ENCODE data around the gene TMEM26. TPM values are rescaled to one million over a fixed set of nuclear protein-coding genes. Genes with fewer than 3 reads are reported as not detected.

Gene TMEM26
- total RNA-seq, 1 experiment from 2014 or later, result not detected

DNA sequence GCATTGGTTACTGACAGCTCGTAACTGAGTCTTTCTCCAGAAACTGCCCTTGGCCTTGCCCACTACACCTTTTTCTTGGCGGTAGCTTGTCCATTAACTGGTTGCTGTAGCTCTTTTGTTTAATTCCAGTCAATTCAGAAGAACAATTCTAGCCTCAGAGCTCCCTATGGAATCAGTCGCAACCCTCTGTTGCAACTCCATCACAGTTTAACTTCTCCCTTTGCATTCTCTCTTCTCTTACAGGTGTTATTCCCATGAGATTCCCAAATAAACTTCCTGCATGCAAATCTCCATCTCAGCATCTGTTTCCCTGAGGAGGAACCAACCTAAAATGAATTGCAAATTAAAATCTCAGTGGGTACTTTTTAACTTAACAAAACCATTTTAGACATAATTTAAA, 28.4 kb upstream of the TMEM26 start:
- no peak overlapping the region for H3K27ac ChIP-seq
- H3K36me3 ChIP-seq (ENCODE audit: low read depth), result no peaks in the 10 kb centered on the region
- H2AFZ ChIP-seq, result no peak overlapping the region
- no peak for DNase-seq
- H3K9me2 ChIP-seq (ENCODE audit: insufficient read depth), result peaks cover 8% of the 10 kb centered on the region; the same call in 1 of the 2 replicates
- H3K27me3 ChIP-seq (ENCODE audit: insufficient read depth, low read depth), result no peaks in the 10 kb centered on the region
- no peaks in the 10 kb centered on the region for H4K20me1 ChIP-seq (ENCODE audit: insufficient read depth)
- CTCF ChIA-PET, result no interaction called here
- H3K4me1 ChIP-seq (replicated peaks; ENCODE audit: insufficient read depth), result 0 out of 2 replicates have a peak, but pooled peaks cover under 1% of the 10 kb centered on the region
- H3K4me3 ChIP-seq, result no peak overlapping the region
- no peaks in the 10 kb centered on the region for H3K79me2 ChIP-seq (ENCODE audit: low read depth)
- no peak overlapping the region for H3K4me2 ChIP-seq
- no peak for TF ChIP-seq EZH2 (IDR thresholded peaks at IDR 0.05; ENCODE audit: low read depth)
- TF ChIP-seq, protein P1, sequence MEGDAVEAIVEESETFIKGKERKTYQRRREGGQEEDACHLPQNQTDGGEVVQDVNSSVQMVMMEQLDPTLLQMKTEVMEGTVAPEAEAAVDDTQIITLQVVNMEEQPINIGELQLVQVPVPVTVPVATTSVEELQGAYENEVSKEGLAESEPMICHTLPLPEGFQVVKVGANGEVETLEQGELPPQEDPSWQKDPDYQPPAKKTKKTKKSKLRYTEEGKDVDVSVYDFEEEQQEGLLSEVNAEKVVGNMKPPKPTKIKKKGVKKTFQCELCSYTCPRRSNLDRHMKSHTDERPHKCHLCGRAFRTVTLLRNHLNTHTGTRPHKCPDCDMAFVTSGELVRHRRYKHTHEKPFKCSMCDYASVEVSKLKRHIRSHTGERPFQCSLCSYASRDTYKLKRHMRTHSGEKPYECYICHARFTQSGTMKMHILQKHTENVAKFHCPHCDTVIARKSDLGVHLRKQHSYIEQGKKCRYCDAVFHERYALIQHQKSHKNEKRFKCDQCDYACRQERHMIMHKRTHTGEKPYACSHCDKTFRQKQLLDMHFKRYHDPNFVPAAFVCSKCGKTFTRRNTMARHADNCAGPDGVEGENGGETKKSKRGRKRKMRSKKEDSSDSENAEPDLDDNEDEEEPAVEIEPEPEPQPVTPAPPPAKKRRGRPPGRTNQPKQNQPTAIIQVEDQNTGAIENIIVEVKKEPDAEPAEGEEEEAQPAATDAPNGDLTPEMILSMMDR (conservative IDR thresholded peaks at IDR 0.05), result no peak
- intact Hi-C loops (cut with micrococcal nuclease; ENCODE audit: unreplicated experiment), result no loop called here
- BruUV-seq (replicated peaks), result no TSS peak
- no peaks in the 10 kb centered on the region for H3F3A ChIP-seq (ENCODE audit: insufficient read depth, low read depth)
- H3K9me3 ChIP-seq (ENCODE audit: insufficient read depth, low read depth), result no peaks in the 10 kb centered on the region
- POLR2A ChIA-PET (ENCODE audit: unreplicated experiment), result no interaction called here

DNA sequence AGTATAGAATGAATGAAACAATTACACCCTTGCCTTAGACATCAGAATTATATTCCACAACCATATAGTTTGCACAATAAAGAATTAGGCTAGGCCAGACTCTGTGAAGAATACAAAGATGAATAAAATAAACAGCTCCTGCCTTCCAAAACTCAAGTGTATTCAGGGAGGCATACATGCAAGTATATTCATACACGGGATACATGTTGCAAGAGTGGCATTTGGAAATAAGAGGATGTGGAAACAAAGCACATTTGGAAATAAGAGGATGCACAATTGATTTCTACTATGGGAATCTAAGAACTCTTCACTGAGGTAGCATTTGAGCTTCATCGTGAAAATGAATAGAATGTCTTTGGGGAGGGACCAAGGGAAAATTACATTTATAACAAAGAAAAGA, 27.0 kb upstream of the TMEM26 start:
- H4K20me1 ChIP-seq (ENCODE audit: insufficient read depth), result no peaks in the 10 kb centered on the region
- H3K27ac ChIP-seq, result no peak overlapping the region
- intact Hi-C loops (cut with micrococcal nuclease; ENCODE audit: unreplicated experiment), result no loop called here
- H3K9me3 ChIP-seq (ENCODE audit: insufficient read depth, low read depth), result no peaks in the 10 kb centered on the region
- no peaks in the 10 kb centered on the region for H3K9me2 ChIP-seq (ENCODE audit: insufficient read depth)
- BruUV-seq (replicated peaks), result no TSS peak
- no peaks in the 10 kb centered on the region for H3F3A ChIP-seq (ENCODE audit: insufficient read depth, low read depth)
- H3K4me1 ChIP-seq (replicated peaks; ENCODE audit: insufficient read depth), result no peaks in the 10 kb centered on the region
- H3K27me3 ChIP-seq (ENCODE audit: insufficient read depth, low read depth), result no peaks in the 10 kb centered on the region
- ChIA-PET POLR2A (ENCODE audit: unreplicated experiment) (no interaction called here), CTCF (no interaction called here)
- no peak overlapping the region for H3K4me3 ChIP-seq
- no peak for DNase-seq
- H3K4me2 ChIP-seq, result no peak overlapping the region
- no peak overlapping the region for H2AFZ ChIP-seq
- TF ChIP-seq, protein P1 (conservative IDR thresholded peaks at IDR 0.05), result no peak
- no peak for TF ChIP-seq EZH2 (IDR thresholded peaks at IDR 0.05; ENCODE audit: low read depth)
- H3K36me3 ChIP-seq (ENCODE audit: low read depth), result no peaks in the 10 kb centered on the region
- no peaks in the 10 kb centered on the region for H3K79me2 ChIP-seq (ENCODE audit: low read depth)

DNA sequence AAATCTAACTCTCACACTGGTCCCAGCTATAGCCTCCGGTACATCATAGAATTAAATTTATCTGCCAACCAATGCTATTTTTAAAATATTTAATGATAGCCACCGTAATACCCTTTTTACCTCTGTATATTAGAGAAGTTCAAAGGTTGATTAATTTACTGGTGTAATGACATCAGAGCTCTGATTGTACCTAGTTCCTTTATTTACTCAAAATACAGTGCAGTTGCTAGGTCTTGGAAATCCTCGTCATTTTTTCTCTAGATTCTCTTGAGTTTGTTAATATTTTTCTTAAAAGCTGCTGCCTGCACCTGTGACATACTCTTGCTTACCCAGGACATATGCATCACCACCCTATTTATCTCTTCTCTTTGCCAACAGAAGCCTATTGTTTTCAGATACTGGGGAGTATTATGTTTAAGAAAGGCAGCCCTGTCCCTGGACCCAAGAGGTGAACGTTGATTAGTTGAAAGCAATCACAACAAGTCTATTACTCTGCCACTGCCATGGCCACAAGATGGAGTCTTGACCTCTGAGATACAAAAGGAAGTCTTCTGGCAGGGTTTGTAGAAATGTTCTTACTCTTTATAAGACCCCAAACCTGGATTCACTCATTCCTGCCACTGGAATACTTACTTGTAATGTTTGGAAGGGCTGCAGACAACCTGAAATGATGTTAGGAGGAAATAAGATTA, 25.6 kb upstream of the TMEM26 start:
- 0 out of 2 replicates have a peak overlapping the region, but pooled peaks have one; percentile 2 for H2AFZ ChIP-seq
- H4K20me1 ChIP-seq (ENCODE audit: insufficient read depth), result no peaks in the 10 kb centered on the region
- BruUV-seq (replicated peaks), result no TSS peak
- H3K79me2 ChIP-seq (ENCODE audit: low read depth), result no peaks in the 10 kb centered on the region
- no peak overlapping the region for H3K4me3 ChIP-seq
- POLR2A ChIA-PET (ENCODE audit: unreplicated experiment), result no interaction called here
- no peaks in the 10 kb centered on the region for H3K9me3 ChIP-seq (ENCODE audit: insufficient read depth, low read depth)
- H3K36me3 ChIP-seq (ENCODE audit: low read depth), result no peaks in the 10 kb centered on the region
- no peaks in the 10 kb centered on the region for H3K9me2 ChIP-seq (ENCODE audit: insufficient read depth)
- TF ChIP-seq, protein P1 (conservative IDR thresholded peaks at IDR 0.05), result no peak
- TF ChIP-seq EZH2 (IDR thresholded peaks at IDR 0.05; ENCODE audit: low read depth), result no peak
- DNase-seq, result no peak
- intact Hi-C loops (cut with micrococcal nuclease; ENCODE audit: unreplicated experiment), result no loop called here
- no peaks in the 10 kb centered on the region for H3K27me3 ChIP-seq (ENCODE audit: insufficient read depth, low read depth)
- no peaks in the 10 kb centered on the region for H3K4me1 ChIP-seq (replicated peaks; ENCODE audit: insufficient read depth)
- no peak overlapping the region for H3K4me2 ChIP-seq
- no peak overlapping the region for H3K27ac ChIP-seq
- CTCF ChIA-PET, result no interaction called here
- H3F3A ChIP-seq (ENCODE audit: insufficient read depth, low read depth), result no peaks in the 10 kb centered on the region

Measured in PC-9 (cell line).